HCT116 (cell line): ENCODE results near the gene HNRNPU.
A peak's percentile ranks its signal among the peaks of the same experiment; 100 is the strongest.

ENCODE experiments used
- ATF3 ChIP-seq: IDR thresholded peaks from 2 replicates; pipeline ENCODE4 v1.6.1; 2012
- CBX3 ChIP-seq: IDR thresholded peaks from 2 replicates; pipeline ENCODE4 v1.6.1; 2012; ENCODE audit warnings: low read depth
- CTCF ChIP-seq, 3 experiments: fragments of 200-600 bp in 1 of 3; sonication (generic) in 1 of 3; IDR thresholded peaks in 2 of 3; conservative IDR thresholded peaks in 1 of 3; 2 replicates each; pipeline ENCODE4 v1.5.1; 2012 to 2017; ENCODE audit warnings: low read depth in 2 of 3, low read length in 2 of 3, antibody characterized with exemption in 1 of 3, borderline replicate concordance in 1 of 3, control low read depth in 1 of 3, mild to moderate bottlenecking in 1 of 3, mixed read lengths in 1 of 3, mixed run types in 1 of 3, moderate library complexity in 1 of 3; ENCODE audit not compliant: insufficient read depth in 1 of 3
- JUND ChIP-seq: IDR thresholded peaks from 2 replicates; pipeline ENCODE4 v1.6.1; 2012
- POLR2A ChIP-seq: IDR thresholded peaks from 2 replicates; pipeline ENCODE4 v1.7.0; 2011; ENCODE audit warnings: borderline replicate concordance; ENCODE audit not compliant: insufficient read depth, insufficient read length; ENCODE audit errors: extremely low read depth
- POLR2AphosphoS5 ChIP-seq: IDR thresholded peaks from 2 replicates; pipeline ENCODE4 v1.6.1; 2011; ENCODE audit warnings: mild to moderate bottlenecking, low read depth, low read length, moderate library complexity
- RAD21 ChIP-seq: IDR thresholded peaks from 2 replicates; pipeline ENCODE4 v1.6.1; 2012; ENCODE audit warnings: low read depth, mild to moderate bottlenecking
- REST ChIP-seq: IDR thresholded peaks from 2 replicates; pipeline ENCODE4 v1.6.1; 2012; ENCODE audit warnings: low read depth
- SRF ChIP-seq: IDR thresholded peaks from 2 replicates; pipeline ENCODE4 v1.6.1; 2012; ENCODE audit warnings: low read depth
- YY1 ChIP-seq: IDR thresholded peaks from 2 replicates; pipeline ENCODE4 v1.6.1; 2011; ENCODE audit warnings: low read length, low read depth, moderate library complexity, mild to moderate bottlenecking; ENCODE audit not compliant: insufficient replicate concordance; ENCODE audit errors: extremely low read depth
- ZFX ChIP-seq: fragments of 450-650 bp; IDR thresholded peaks from 2 replicates; pipeline ENCODE4 v1.6.1; 2017
- ZNF274 ChIP-seq: fragments of 200-500 bp; sonication (Bioruptor generic); IDR thresholded peaks from 2 replicates; pipeline ENCODE4 v1.6.1; 2014; ENCODE audit warnings: mild to moderate bottlenecking, low read depth, low read length, inconsistent platforms

- TF ChIP-seq REST, result no peak
- peak in 2 of 3 experiments; percentile 33 to 39; a peak in 4 of 6 replicates for TF ChIP-seq CTCF (IDR thresholded peaks at IDR 0.05 in 2 of 3, conservative IDR thresholded peaks at IDR 0.05 in 1 of 3; ENCODE audit: borderline replicate concordance in 1 of 3, insufficient read depth in 1 of 3, low read depth in 2 of 3, low read length in 2 of 3)
- TF ChIP-seq CBX3, result no peak; the same call in 1 of the 2 replicates
- peak; percentile 98 for TF ChIP-seq POLR2AphosphoS5
- no peak for TF ChIP-seq ZNF274
- TF ChIP-seq RAD21, result peak; percentile 2; the same call in 1 of the 2 replicates
- peak; percentile 71 for TF ChIP-seq POLR2A
- TF ChIP-seq JUND, result no peak
- TF ChIP-seq SRF, result no peak
- TF ChIP-seq ZFX, result peak; percentile 9
- no peak for TF ChIP-seq ATF3
- peak; percentile 76 for TF ChIP-seq YY1
Measured at GRCh38 chr1:244864253-244865027, at the start of gene HNRNPU.
